ENCODE results near the gene SERPINF2.
"Not testable (repeated sequence)": the region's sequence is repeated elsewhere in the genome, so short reads cannot be mapped to it uniquely, and the experiment has no call there.

The SERPINF2 gene

GRCh38 chr17:1755827-1756262, 13.2 kb downstream of the SERPINF2 start:
- H3K9me3 ChIP-seq (ENCODE audit: control insufficient read depth, insufficient read depth, low read length): no peaks in the 10 kb centered on the region
- no peaks in the 10 kb centered on the region; the same call in 1 of the 2 replicates for H3K4me1 ChIP-seq (ENCODE audit: insufficient read depth, low read length)
- H3K36me3 ChIP-seq (ENCODE audit: insufficient read depth, low read length): no peaks in the 10 kb centered on the region
- no peak overlapping the region for H3K9ac ChIP-seq (ENCODE audit: low read depth, low read length)

- peaks cover 18% of the 10 kb centered on the region for H3K4me1 ChIP-seq (ENCODE audit: insufficient read depth, low read length)
- no peaks in the 10 kb centered on the region for H3K9me3 ChIP-seq (ENCODE audit: control insufficient read depth, insufficient read depth, low read length)
- no peak overlapping the region for H3K9ac ChIP-seq (ENCODE audit: low read depth, low read length)
- H3K36me3 ChIP-seq (ENCODE audit: insufficient read depth, low read length): no peaks in the 10 kb centered on the region
These were observed 16.1 kb downstream of the SERPINF2 start for GRCh38 chr17:1758807-1759206.

GRCh38 chr17:1759529-1759928, 16.9 kb downstream of the SERPINF2 start:
- H3K4me1 ChIP-seq (ENCODE audit: insufficient read depth, low read length): peaks cover 19% of the 10 kb centered on the region

GRCh38 chr17:1762233-1762900, 19.7 kb downstream of the SERPINF2 start:
- Histone ChIP-seq H3K9me3 (ENCODE audit: control insufficient read depth, insufficient read depth, low read length) (no peaks in the 10 kb centered on the region), H3K9ac (ENCODE audit: low read depth, low read length) (peak overlapping the region; percentile 38), H3K4me1 (ENCODE audit: insufficient read depth, low read length) (peaks cover 28% of the 10 kb centered on the region), H3K36me3 (ENCODE audit: insufficient read depth, low read length) (no peaks in the 10 kb centered on the region)

More at GRCh38 chr17:1759529-1759928, 16.9 kb downstream of the SERPINF2 start:
- no peaks in the 10 kb centered on the region for H3K36me3 ChIP-seq (ENCODE audit: insufficient read depth, low read length)
- H3K9me3 ChIP-seq (ENCODE audit: control insufficient read depth, insufficient read depth, low read length): no peaks in the 10 kb centered on the region
- no peak overlapping the region for H3K9ac ChIP-seq (ENCODE audit: low read depth, low read length)

GRCh38 chr17:1762901-1763898, 20.5 kb downstream of the SERPINF2 start:
- Histone ChIP-seq H3K4me1 (ENCODE audit: insufficient read depth, low read length) (peaks cover 28% of the 10 kb centered on the region), H3K9me3 (ENCODE audit: control insufficient read depth, insufficient read depth, low read length) (no peaks in the 10 kb centered on the region), H3K36me3 (ENCODE audit: insufficient read depth, low read length) (no peaks in the 10 kb centered on the region), H3K9ac (ENCODE audit: low read depth, low read length) (peak overlapping the region; percentile 38; the same call in 1 of the 2 replicates)

- Histone ChIP-seq H3K9ac (ENCODE audit: low read depth, low read length) (no peak overlapping the region), H3K36me3 (ENCODE audit: insufficient read depth, low read length) (no peaks in the 10 kb centered on the region), H3K9me3 (ENCODE audit: control insufficient read depth, insufficient read depth, low read length) (no peaks in the 10 kb centered on the region), H3K4me1 (ENCODE audit: insufficient read depth, low read length) (peaks cover 28% of the 10 kb centered on the region)
These were observed 21.6 kb downstream of the SERPINF2 start for GRCh38 chr17:1764284-1764683.

GRCh38 chr17:1764705-1765104, 22.0 kb downstream of the SERPINF2 start:
- peaks cover 28% of the 10 kb centered on the region for H3K4me1 ChIP-seq (ENCODE audit: insufficient read depth, low read length)
- H3K9me3 ChIP-seq (ENCODE audit: control insufficient read depth, insufficient read depth, low read length); H3K9ac ChIP-seq (ENCODE audit: low read depth, low read length); H3K36me3 ChIP-seq (ENCODE audit: insufficient read depth, low read length): not testable (repeated sequence)

- Histone ChIP-seq H3K36me3 (ENCODE audit: insufficient read depth, low read length) (no peaks in the 10 kb centered on the region), H3K4me1 (ENCODE audit: insufficient read depth, low read length) (peaks cover 29% of the 10 kb centered on the region), H3K9ac (ENCODE audit: low read depth, low read length) (no peak overlapping the region), H3K9me3 (ENCODE audit: control insufficient read depth, insufficient read depth, low read length) (no peaks in the 10 kb centered on the region)
These were observed 22.9 kb downstream of the SERPINF2 start for GRCh38 chr17:1765576-1765975.

- H3K4me1 ChIP-seq (ENCODE audit: insufficient read depth, low read length): peaks cover 34% of the 10 kb centered on the region
These were observed 23.9 kb downstream of the SERPINF2 start for GRCh38 chr17:1766382-1767135.

GRCh38 chr17:1767358-1767757, 24.7 kb downstream of the SERPINF2 start:
- no peak overlapping the region for H3K9ac ChIP-seq (ENCODE audit: low read depth, low read length)
- no peaks in the 10 kb centered on the region for H3K9me3 ChIP-seq (ENCODE audit: control insufficient read depth, insufficient read depth, low read length)
- peaks cover 26% of the 10 kb centered on the region for H3K4me1 ChIP-seq (ENCODE audit: insufficient read depth, low read length)
- no peaks in the 10 kb centered on the region for H3K36me3 ChIP-seq (ENCODE audit: insufficient read depth, low read length)

More at GRCh38 chr17:1766382-1767135, 23.9 kb downstream of the SERPINF2 start:
- H3K9ac ChIP-seq (ENCODE audit: low read depth, low read length): no peak overlapping the region
- H3K36me3 ChIP-seq (ENCODE audit: insufficient read depth, low read length): no peaks in the 10 kb centered on the region
- no peaks in the 10 kb centered on the region for H3K9me3 ChIP-seq (ENCODE audit: control insufficient read depth, insufficient read depth, low read length)

GRCh38 chr17:1769822-1770477, 27.3 kb downstream of the SERPINF2 start:
- no peaks in the 10 kb centered on the region for H3K36me3 ChIP-seq (ENCODE audit: insufficient read depth, low read length)
- H3K9ac ChIP-seq (ENCODE audit: low read depth, low read length): peak overlapping the region; percentile 26; the same call in 1 of the 2 replicates
- H3K4me1 ChIP-seq (ENCODE audit: insufficient read depth, low read length): peaks cover 14% of the 10 kb centered on the region; the same call in 1 of the 2 replicates
- no peaks in the 10 kb centered on the region for H3K9me3 ChIP-seq (ENCODE audit: control insufficient read depth, insufficient read depth, low read length)

GRCh38 chr17:1773000-1773695, 30.5 kb downstream of the SERPINF2 start:
- H3K36me3 ChIP-seq (ENCODE audit: insufficient read depth, low read length); H3K4me1 ChIP-seq (ENCODE audit: insufficient read depth, low read length); H3K9me3 ChIP-seq (ENCODE audit: control insufficient read depth, insufficient read depth, low read length); H3K9ac ChIP-seq (ENCODE audit: low read depth, low read length): not testable (repeated sequence)

GRCh38 chr17:1773696-1774181, 31.1 kb downstream of the SERPINF2 start:
- peaks cover 3% of the 10 kb centered on the region; the same call in 1 of the 2 replicates for H3K36me3 ChIP-seq (ENCODE audit: insufficient read depth, low read length)
- H3K4me1 ChIP-seq (ENCODE audit: insufficient read depth, low read length): peaks cover 5% of the 10 kb centered on the region; the same call in 1 of the 2 replicates
- no peak overlapping the region for H3K9ac ChIP-seq (ENCODE audit: low read depth, low read length)
- no peaks in the 10 kb centered on the region for H3K9me3 ChIP-seq (ENCODE audit: control insufficient read depth, insufficient read depth, low read length)
